HUES48 (cell line): ENCODE results near the gene TENM4.

Experiments
- H3K27ac ChIP-seq: one replicate; pipeline ENCODE4 v1.7.0; 2013; ENCODE audit warnings: low read depth, low read length, inconsistent platforms
- H3K27me3 ChIP-seq: 2 replicates; pipeline ENCODE4 v1.6.1; 2013; ENCODE audit warnings: mild to moderate bottlenecking, low read length; ENCODE audit not compliant: control insufficient read depth, insufficient read depth
- H3K36me3 ChIP-seq: 2 replicates; pipeline ENCODE4 v1.6.1; 2013; ENCODE audit warnings: low read length; ENCODE audit not compliant: control insufficient read depth, insufficient read depth
- H3K4me1 ChIP-seq: 2 replicates; pipeline ENCODE4 v1.6.1; 2013; ENCODE audit warnings: mild to moderate bottlenecking, low read length; ENCODE audit not compliant: control insufficient read depth, insufficient read depth
- H3K4me3 ChIP-seq: 2 replicates; pipeline ENCODE4 v1.5.1; 2013; ENCODE audit warnings: mild to moderate bottlenecking, low read depth, low read length
- H3K9ac ChIP-seq: 2 replicates; pipeline ENCODE4 v1.6.1; 2013; ENCODE audit warnings: mild to moderate bottlenecking, low read depth, low read length, moderate library complexity
- H3K9me3 ChIP-seq: 2 replicates; pipeline ENCODE4 v1.6.1; 2013; ENCODE audit warnings: low read length; ENCODE audit not compliant: control insufficient read depth, insufficient read depth

TENM4 gene

GRCh38 chr11:79367844-79368243 lies 73.0 kb downstream of the TENM4 start:
- Histone ChIP-seq H3K9me3 (no peaks in the 10 kb centered on the region), H3K4me3 (no peak overlapping the region), H3K36me3 (no peaks in the 10 kb centered on the region), H3K27me3 (no peaks in the 10 kb centered on the region), H3K27ac (no peak overlapping the region), H3K9ac (no peak overlapping the region), H3K4me1 (peaks cover 12% of the 10 kb centered on the region)

GRCh38 chr11:79366218-79366617 lies 74.6 kb downstream of the TENM4 start:
- Histone ChIP-seq H3K9ac (no peak overlapping the region), H3K4me1 (peaks cover 6% of the 10 kb centered on the region), H3K4me3 (no peak overlapping the region), H3K36me3 (no peaks in the 10 kb centered on the region), H3K9me3 (no peaks in the 10 kb centered on the region), H3K27me3 (no peaks in the 10 kb centered on the region), H3K27ac (no peak overlapping the region)

- Histone ChIP-seq H3K27me3 (no peaks in the 10 kb centered on the region), H3K4me3 (no peak overlapping the region), H3K36me3 (no peaks in the 10 kb centered on the region), H3K9ac (no peak overlapping the region), H3K27ac (no peak overlapping the region), H3K9me3 (no peaks in the 10 kb centered on the region), H3K4me1 (peaks cover 6% of the 10 kb centered on the region; the same call in 1 of the 2 replicates)
Observed at GRCh38 chr11:79363861-79364378, 76.9 kb downstream of the TENM4 start.

DNA sequence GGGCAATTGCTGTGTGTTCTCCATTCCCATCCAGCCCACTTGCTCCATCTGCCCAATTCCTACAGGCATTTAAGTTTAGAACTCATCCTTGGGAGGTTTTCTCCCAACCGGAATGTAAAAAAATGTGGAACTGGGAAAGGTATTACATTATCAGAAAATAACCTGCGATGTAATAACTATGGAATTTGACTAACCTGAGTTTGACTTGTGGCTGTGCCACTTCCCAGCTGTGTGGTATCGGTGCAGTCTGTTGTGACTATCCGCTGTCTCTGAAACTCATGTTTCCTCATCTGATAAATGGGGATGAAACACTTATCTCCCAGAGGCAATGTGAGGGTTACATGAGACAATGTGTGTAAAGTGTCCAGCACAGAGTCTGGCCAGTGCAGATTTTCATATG lies 77.6 kb downstream of the TENM4 start:
- Histone ChIP-seq H3K9ac (no peak overlapping the region), H3K27ac (no peak overlapping the region), H3K9me3 (no peaks in the 10 kb centered on the region), H3K27me3 (no peaks in the 10 kb centered on the region), H3K4me3 (no peak overlapping the region), H3K36me3 (no peaks in the 10 kb centered on the region), H3K4me1 (peaks cover 3% of the 10 kb centered on the region; the same call in 1 of the 2 replicates)

- Histone ChIP-seq H3K4me3 (no peak overlapping the region), H3K4me1 (no peaks in the 10 kb centered on the region), H3K9ac (no peak overlapping the region), H3K27me3 (no peaks in the 10 kb centered on the region), H3K36me3 (no peaks in the 10 kb centered on the region), H3K9me3 (no peaks in the 10 kb centered on the region), H3K27ac (no peak overlapping the region)
Observed at GRCh38 chr11:79362821-79363220, 78.0 kb downstream of the TENM4 start.

GRCh38 chr11:79362206-79362757 lies 78.5 kb downstream of the TENM4 start:
- Histone ChIP-seq H3K4me3 (no peak overlapping the region), H3K27ac (no peak overlapping the region), H3K9ac (no peak overlapping the region), H3K36me3 (no peaks in the 10 kb centered on the region), H3K27me3 (no peaks in the 10 kb centered on the region), H3K4me1 (no peaks in the 10 kb centered on the region), H3K9me3 (no peaks in the 10 kb centered on the region)

- Histone ChIP-seq H3K36me3 (no peaks in the 10 kb centered on the region), H3K4me1 (no peaks in the 10 kb centered on the region), H3K27me3 (no peaks in the 10 kb centered on the region), H3K27ac (no peak overlapping the region), H3K9me3 (no peaks in the 10 kb centered on the region), H3K9ac (no peak overlapping the region), H3K4me3 (no peak overlapping the region)
Observed at GRCh38 chr11:79358258-79358657, 82.6 kb downstream of the TENM4 start.

GRCh38 chr11:79353706-79354105 lies 87.1 kb downstream of the TENM4 start:
- no peak overlapping the region for H3K4me3 ChIP-seq
- H3K9ac ChIP-seq, result no peak overlapping the region
- H3K27ac ChIP-seq, result no peak overlapping the region
- H3K36me3 ChIP-seq, result no peaks in the 10 kb centered on the region
- no peaks in the 10 kb centered on the region for H3K4me1 ChIP-seq
- no peaks in the 10 kb centered on the region for H3K27me3 ChIP-seq
- no peaks in the 10 kb centered on the region for H3K9me3 ChIP-seq

DNA sequence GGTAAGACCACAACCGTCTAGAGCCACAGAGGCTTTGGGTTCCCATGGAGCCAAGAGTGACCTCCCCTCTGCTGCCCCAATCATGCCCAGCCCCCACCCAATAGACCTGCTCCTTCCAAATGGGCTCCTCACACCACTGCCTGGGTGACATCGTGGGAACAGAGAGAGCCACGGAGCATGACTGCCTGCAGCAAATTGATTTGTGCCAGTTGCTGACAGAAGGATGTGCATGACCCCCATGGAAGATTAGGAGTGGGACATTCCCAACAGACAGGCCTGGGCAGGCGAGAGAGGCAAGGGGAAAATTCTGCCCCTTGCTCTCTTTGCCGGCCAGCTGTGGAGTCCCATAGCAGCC lies 88.5 kb downstream of the TENM4 start:
- Histone ChIP-seq H3K9ac (no peak overlapping the region), H3K4me1 (no peaks in the 10 kb centered on the region), H3K4me3 (no peak overlapping the region), H3K36me3 (no peaks in the 10 kb centered on the region), H3K27me3 (no peaks in the 10 kb centered on the region), H3K27ac (no peak overlapping the region), H3K9me3 (no peaks in the 10 kb centered on the region)

DNA sequence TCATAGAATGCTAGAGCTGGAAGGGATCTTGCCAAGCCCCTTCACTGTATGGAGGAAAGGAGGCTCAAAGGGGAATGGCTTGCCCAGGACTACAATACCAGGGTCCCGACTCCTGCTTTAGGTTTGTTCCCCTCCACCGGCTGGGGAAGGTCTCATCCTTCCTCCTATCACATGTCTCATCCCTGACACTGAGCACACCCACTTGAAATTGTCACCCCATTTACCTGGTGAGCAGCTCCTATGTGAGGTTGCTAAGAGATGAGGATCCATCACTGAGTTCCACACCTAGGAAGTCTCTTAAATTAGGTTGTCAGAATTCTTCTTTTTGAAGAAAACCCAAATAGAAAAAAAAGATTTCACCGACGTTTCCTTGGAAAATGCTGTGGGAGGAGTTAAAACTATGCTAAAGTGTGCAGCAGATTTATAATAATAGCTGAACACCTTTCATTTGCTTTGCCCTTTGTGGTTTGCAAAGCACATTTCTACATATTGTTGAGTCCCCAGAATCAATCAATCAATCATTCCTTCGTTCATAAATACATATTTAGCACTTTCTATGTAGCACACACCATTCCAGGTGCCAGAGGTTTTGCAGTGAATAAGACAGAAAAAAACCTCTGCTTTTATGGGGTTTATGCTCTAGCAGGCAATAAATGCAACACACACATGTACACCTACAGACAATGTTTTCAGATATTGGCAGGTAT lies 91.7 kb downstream of the TENM4 start:
- H3K4me1 ChIP-seq, result peaks cover 8% of the 10 kb centered on the region; the same call in 1 of the 2 replicates
- no peaks in the 10 kb centered on the region for H3K27me3 ChIP-seq
- H3K4me3 ChIP-seq, result no peak overlapping the region
- no peaks in the 10 kb centered on the region for H3K9me3 ChIP-seq
- no peak overlapping the region for H3K9ac ChIP-seq
- no peak overlapping the region for H3K27ac ChIP-seq
- H3K36me3 ChIP-seq, result no peaks in the 10 kb centered on the region

DNA sequence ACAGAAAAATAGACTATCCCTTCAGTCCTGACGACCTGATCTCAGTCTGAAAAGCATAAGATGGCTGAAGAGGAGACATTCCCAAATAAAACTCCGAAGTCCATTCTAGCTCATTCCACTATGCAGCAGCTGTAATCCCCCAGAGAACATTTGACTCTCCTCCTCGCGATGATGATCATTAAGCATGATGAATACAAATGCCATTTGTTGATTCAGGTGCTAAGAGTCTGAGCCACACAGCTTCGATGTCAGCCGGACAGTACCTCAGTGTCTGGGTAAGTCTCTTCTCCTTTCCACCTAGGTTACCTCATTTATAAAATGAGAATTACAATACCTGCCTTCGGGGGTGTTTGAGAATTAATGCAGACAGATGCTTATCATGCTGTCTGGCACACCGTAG lies 94.8 kb downstream of the TENM4 start:
- no peak overlapping the region for H3K27ac ChIP-seq
- no peak overlapping the region for H3K4me3 ChIP-seq
- H3K36me3 ChIP-seq, result no peaks in the 10 kb centered on the region
- peaks cover 13% of the 10 kb centered on the region; the same call in 1 of the 2 replicates for H3K4me1 ChIP-seq
- H3K9me3 ChIP-seq, result no peaks in the 10 kb centered on the region
- H3K27me3 ChIP-seq, result no peaks in the 10 kb centered on the region
- H3K9ac ChIP-seq, result no peak overlapping the region
